Caki2 (cell line): ENCODE results near the gene NCOA1. TPM values are rescaled to one million over a fixed set of nuclear protein-coding genes. Genes with fewer than 3 reads are reported as not detected.
"Not testable (repeated sequence)": the region's sequence is repeated elsewhere in the genome, so short reads cannot be mapped to it uniquely, and the experiment has no call there.

Source experiments
- DNase-seq: peaks from one replicate; pipeline ENCODE4 v3.0.0-alpha.2; 2015; ENCODE audit warnings: low read depth
- in situ Hi-C: cut with HindIII; loops from 2 replicates; pipeline ENCODE4 v1.10.0; 2016; ENCODE audit warnings: low sequenced_read_pairs, low pct_unique_long_range_greater_than_20kb, mixed read lengths
- total RNA-seq: library from RNA; depleted of rRNA; stranded (reverse); fragments of >200 nt; shearing (Covaris generic); gene quantifications from 2 replicates; pipeline ENCODE4 v1.2.3, GENCODE V29; 2014; ENCODE audit warnings: low replicate concordance

Gene NCOA1
- total RNA-seq, 1 experiment from 2014 or later, result 3.1 TPM

DNA sequence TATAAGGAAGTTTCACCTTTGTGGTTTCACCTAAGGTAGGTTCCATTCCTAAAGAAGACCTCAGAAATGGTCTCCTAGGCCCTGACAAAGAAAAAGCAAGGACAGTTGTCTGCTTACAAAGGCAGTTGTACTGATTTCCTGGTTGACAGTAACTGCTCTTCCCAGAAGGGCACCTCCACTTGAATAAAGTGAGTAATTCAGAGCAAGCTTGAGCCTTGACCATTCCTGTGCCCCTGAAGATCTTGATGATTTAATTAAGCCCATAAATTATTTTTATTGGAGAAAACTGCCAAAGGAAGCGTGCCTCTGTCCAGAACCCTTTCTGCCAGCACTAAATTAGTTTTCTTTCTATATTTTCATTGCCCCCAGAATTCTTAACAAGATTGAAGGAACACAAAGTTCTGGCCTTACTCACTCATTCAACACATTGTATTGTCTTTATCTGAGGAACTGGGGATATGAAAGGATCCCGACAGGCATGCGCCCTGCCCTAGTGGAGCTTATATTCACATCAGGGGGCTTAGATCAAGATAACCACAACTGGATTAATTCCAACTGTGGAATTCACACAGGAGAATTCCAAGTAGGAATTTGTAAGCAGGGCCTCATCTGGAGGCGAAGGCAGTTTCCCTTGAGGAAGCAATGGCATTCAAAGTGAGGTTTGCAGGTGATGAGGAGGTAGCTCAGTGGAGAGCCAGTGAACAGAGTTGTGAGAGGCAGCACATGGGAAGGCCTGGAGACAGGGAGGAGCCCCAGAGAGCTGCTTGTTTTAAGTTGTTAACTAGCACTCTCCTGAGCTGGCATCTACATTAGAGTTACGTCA, 280.9 kb downstream of the NCOA1 start:
- DNase-seq, result no peak
- in situ Hi-C loops, result no loop called here

DNA sequence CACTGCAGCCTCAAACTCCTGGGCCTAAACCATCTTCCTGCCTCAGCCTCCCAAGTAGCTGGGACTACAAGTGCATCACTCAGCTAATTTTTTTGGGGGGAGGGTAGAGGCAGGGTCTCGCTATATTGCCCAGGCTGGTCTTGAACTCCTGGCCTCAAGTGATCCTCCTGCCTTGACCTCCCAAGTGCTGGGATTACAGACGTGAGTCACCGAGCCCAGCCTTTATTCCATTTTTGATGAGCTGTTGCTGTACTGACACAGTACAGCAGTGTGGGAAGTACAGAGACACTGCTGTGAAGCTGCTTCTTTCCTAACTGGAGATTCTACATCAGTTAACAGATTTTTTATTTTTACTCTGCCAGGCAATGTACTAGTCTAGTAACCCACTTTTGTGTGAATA, 283.3 kb downstream of the NCOA1 start:
- no peak for DNase-seq
- in situ Hi-C loops, result no loop called here

DNA sequence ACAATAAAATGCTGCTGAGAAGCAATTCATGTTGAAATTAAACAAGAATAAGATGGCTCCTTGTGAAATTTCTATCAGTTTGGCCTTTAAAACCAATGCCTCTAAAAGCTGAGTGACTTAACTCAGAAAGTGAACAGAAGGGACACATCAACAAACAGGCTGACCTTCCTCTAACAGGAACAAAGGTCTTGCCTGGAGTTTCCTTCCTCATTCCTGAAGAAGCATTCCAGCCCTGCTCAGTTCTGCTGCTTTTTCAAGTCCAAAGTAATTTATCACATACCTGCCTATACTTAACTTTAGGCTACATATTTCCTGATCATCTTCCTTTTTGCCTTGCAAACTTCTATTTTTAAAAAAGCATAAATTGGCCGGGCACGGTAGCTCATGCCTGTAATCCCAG, 288.1 kb downstream of the NCOA1 start:
- in situ Hi-C loops, result no loop called here
- DNase-seq, result no peak

DNA sequence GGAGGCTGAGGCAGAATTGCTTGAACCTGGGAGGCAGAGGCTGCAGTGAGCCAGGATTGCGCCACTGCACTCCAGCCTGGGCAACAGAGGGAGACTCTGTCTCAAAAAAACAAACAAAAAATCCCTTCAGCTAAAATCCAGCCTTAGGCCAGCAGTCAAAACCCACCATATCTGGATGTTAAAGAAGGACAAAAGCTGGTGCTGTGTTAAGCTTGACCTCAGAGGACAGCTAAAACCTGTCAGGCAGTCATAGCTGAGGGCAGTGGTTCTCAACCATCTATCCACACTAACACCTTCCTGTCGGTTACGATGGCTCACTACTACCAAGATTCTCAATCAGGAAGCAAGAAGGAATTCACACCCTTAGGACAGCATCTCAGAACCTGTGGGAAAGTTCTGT, 292.6 kb downstream of the NCOA1 start:
- in situ Hi-C loops, result no loop called here
- no peak for DNase-seq

DNA sequence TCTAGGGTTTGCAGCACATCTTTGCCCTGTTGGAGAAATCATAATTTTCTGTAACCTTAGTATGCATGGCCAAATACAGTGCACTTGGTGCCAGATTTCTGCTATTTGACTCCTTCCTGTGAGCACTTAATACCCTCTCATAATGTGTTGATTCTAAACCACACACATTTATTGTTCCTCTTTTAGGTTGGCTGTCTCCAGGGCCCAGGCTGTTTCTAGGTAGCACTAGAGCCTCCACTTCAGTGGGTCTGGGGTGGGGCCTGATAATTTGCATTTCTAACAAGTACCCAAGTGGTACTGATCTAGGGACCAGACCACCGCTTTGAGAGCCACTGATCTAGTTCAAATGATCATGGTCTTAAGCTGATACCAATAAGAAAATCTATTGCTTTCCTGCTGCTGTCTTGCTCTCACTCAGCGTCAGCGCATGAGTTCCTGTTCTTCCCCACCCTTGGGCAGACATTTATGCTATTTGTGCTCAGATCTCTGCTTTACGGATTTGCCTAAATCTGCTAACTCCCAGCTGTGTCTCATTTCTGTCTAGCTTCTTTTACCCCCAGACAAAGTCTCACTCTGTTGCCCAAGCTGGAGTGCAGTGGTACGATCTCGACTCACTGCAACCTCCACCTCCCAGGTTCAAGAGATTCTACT, 294.7 kb downstream of the NCOA1 start:
- no peak for DNase-seq
- in situ Hi-C loops, result no loop called here

DNA sequence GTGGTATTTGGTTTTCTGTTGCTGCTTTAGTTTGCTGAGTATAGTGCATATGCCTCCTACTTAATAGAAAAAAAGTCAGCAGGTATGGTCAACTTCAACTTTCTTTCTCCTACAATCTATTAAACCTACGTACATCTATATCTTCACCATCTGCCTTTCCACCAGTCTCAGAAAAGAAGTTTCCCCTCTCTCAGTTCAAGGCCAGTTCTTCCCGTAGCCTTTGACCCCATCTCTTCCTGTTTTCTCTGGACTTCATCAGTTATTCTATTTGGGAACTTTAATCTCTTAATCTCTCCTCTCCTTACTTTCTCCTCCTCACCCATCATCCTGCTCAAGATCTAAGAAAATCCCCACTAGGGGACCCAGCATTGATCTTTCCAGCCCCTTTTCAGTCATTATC, 296.5 kb downstream of the NCOA1 start:
- DNase-seq, result no peak
- in situ Hi-C loops, result no loop called here

DNA sequence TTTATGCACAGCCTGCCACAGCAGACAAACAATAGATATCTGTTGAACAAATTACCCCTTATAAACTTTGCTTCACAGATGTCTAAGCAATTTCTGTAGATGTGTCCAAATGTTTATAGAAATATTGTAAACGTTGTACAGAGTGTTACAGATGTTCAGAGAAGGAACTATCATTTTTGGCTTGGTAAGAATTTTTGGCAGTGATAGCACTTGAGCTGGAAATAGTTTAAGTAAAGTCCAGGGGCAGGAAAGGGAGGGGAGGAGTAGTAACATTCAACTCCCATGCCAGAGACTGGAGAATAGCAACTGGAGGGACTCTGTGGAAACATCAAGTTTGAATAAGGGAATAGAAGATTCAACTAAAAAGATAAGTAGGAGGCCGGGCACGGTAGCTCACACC, 297.8 kb downstream of the NCOA1 start:
- no peak for DNase-seq
- in situ Hi-C loops, result no loop called here

DNA sequence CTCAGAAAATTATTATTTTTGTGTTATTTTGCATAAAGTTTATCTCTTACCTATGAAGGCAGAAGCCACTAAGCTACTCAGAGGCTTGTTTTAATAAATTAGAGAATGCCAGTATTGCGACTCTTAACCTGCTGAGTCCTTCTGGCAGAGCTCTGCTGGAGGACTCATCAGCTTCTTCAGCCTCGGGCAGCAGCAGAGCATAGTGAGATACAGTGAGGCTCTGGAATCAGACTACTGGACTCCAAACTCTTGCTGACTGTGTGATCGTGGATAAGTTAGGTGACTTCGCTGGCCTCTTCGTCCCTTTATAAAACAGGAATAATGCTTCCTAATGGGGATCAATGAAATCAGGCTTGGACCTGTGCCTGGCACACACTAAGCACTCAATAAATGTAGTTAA, 300.4 kb downstream of the NCOA1 start:
- in situ Hi-C loops, result no loop called here
- no peak for DNase-seq

DNA sequence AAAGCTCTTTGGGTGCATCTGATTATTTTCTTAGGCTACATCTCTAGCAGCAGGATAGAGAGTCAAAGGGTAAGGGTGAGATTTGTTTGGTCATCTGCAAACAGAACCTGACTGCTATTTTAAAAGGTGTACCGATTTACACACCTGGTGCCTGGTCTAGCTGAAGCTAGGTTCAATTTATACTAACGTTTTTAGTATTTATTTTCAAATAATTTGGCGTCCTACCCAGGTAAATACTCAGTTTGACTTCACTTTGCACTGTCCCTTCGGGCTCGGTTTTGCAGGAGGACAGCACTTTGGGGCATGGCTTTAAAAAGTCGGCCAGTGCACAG, 301.5 kb downstream of the NCOA1 start:
- DNase-seq, result no peak
- in situ Hi-C loops, result no loop called here

DNA sequence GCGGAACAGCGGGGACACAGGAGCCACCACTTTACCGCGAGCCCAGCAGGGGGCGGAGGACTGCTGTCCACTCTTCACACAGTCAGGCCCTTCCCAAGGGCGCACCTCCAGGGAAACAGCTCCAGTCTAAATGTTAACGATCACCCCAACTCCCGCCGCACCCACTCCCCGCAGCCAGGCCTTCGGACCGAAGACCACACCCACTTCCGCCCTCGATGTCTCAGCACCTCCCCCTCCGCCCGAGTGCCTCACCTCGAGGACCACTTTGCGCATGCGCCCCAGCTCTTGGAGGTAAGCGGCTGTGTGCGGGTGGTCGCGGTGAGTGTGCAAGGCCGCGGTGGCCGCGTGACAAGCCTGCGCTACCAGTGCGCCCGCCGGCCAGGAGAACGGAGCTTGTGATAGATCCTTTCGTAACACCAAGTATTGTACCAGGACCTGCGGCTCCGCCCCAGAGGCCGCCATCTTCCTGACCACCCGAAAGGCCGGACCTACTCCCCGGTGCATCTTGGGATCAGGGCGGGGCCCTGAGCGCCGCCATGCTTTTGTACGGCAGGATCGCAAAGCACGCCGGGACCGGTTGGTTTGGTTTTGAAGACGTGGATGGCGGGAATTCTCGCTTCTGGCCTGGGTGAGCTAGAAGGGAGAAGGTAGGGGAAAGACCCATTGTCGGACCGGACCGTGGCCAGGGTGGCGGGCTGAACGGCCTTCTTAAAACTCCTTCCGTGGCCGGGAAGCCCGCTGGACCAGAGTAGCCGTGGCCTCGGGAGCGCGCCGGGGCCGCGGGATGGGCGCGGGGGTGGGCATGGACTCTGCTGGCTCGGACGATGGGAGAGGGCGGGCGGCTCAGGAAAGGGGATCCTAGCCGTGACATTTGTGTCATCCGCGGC, 302.1 kb downstream of the NCOA1 start, which contains the start of the genes CENPO and PTRHD1:
Gene CENPO (plus strand): TSS at position 552 of the 887 bp plus-strand sequence. CDS start 495 bp downstream, outside the sequence.
Gene PTRHD1 (minus strand): TSS at position 518 of the 887 bp plus-strand sequence. CDS start 14 bp downstream, at position 504.
- in situ Hi-C loops, result no loop called here
- DNase-seq, result peak; percentile 98

DNA sequence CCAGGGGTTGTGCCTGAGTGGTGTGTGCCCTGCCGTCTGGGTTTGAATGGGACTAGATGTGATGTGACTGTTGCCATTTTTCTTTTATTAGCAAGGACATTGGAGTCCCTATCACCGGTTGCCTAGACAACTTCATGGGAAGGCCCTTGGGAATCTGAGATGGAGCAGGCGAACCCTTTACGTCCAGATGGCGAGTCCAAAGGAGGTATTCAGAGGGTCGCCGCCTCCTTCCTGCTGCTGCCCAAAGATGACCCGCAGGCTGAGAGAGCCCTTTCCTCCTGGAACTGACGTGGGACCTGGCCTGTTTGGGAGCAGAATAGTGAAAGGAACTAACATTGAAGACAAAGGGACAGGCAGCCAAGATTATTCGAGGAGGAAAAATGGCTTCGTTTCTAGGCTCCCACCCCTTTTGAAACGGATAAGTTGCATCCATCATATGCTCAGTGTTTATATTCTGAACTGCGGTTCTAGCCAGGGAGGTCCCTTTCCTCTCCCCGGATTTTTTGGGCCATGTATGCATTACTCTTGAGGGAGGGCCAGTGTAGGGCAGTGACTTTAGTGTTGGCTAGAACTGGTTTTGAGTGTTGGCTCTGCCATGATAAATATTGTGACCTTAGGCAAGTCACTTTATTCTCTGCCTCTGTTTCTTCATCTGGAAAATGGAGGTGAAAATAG, 302.8 kb downstream of the NCOA1 start:
- DNase-seq, result no peak
- in situ Hi-C loops, result no loop called here

DNA sequence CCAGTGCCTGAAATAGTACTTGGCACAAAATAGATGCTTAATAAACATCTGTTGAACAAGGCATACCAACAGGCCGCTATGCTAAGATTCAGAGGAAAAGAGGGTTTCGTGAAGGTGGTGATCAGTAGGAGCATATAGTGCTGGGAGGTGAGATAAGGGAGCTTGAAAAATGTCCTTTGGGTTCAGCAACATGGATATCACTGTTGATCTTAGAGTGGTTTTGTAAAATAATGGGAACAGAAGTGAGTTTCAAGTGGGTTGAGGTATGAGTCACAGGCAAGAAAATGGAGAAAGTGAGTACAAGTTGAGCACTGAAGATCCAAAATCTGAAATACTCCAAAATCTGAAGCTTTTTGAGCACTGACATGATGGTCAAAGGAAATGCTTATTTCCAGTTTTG, 306.6 kb downstream of the NCOA1 start:
- no peak for DNase-seq
- in situ Hi-C loops, result no loop called here

DNA sequence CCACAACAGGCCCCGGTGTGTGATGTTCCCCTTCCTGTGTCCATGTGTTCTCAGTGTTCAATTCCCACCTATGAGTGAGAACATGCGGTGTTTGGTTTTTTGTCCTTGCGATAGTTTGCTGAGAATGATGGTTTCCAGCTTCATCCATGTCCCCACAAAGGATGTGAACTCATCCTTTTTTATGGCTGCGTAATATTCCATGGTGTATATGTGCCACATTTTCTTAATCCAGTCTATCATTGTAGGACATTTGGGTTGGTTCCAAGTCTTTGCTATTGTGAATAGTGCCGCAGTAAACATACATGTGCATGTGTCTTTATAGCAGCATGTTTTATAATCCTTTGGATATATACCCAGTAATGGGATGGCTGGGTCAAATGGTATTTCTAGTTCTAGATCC, 309.4 kb downstream of the NCOA1 start:
- in situ Hi-C loops, DNase-seq: not testable (repeated sequence)

DNA sequence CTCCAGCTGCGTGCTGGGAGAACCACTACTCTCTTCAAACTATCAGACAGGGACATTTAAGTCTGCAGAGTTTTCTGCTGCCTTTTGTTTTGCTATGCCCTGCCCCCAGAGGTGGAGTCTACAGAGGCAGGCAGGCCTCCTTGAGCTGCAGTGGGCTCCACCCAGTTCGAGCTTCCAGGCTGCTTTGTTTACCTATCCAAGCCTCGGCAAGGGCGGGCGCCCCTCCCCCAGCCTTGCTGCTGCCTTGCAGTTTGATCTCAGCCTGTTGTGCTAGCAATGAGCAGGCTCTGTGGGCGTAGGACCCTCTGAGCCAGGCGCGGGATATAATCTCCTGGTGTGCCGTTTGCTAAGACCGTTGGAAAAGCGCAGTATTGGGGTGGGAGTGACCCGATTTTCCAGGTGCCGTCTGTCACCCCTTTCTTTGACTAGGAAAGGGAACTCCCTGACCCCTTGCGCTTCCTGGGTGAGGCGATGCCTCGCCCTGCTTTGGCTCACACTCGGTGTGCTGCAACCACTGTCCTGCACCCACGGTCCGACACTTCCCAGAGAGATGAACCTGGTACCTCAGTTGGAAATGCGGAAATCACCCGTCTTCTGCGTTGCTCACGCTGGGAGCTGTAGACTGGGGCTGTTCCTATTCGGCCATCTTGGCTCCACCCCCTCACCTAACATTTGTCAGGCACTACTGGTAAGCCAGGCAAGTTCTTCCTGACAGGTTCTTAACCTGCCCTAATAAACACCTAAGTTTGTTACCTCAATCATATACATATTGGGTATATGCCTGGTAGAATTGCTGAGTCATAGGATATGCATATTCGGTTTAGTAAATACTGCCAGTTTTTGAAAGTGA, 315.0 kb downstream of the NCOA1 start:
- DNase-seq, result peak; percentile 83

DNA sequence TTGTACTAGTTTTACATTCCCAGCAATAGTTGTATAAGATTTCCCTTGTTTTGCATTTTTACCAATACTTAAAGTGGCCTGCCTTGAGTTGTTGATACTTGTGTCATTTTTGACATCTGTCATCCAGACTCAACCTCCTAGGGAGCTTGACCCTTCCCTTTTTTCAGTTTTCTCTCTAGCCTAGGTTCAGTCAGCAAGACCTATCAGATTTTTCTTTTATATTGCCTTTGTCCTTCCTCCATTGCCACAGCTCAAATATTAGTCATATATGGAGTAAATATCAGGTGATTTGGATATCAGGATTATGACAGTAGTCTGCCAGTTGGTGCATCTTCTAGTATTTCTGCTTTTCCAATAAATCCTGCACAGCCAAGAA, 315.6 kb downstream of the NCOA1 start:
- in situ Hi-C loops, result no loop called here

More for the DNA sequence above, 315.0 kb downstream of the NCOA1 start:
- in situ Hi-C loops, result not testable (repeated sequence)

DNA sequence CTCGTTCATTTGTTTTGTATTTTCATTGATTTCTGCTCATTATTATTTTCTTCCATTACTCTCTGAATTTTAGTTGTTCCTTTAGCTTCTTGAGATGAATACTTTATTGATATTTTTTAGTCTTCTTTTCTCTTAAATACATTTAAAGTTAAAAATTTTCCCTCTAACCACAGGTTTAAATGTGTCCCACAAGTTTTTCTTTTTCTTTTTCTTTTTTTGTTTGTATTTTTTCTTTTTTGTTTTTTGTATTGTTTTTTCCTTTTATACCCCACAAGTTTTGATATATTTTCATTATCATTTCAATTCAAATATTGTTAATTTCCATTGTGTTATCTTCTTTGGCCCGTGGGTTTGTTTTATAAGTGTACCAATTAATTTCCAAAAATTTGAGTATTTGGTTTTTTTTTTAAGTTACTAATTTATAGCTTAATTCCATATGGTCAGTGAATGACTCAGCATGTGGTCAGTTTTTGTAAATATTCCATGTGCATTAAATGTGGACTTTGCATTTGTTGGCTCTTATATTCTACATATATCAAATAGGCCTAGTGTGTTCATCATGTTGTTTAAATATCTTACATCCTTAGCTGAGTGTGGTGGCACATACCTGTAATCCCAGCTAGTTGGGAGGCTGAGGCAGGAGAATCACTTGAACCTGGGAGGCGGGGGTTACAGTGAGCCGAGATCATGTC, 318.4 kb downstream of the NCOA1 start:
- no peak for DNase-seq
- in situ Hi-C loops, result no loop called here

More for the DNA sequence above, 315.6 kb downstream of the NCOA1 start:
- no peak for DNase-seq

DNA sequence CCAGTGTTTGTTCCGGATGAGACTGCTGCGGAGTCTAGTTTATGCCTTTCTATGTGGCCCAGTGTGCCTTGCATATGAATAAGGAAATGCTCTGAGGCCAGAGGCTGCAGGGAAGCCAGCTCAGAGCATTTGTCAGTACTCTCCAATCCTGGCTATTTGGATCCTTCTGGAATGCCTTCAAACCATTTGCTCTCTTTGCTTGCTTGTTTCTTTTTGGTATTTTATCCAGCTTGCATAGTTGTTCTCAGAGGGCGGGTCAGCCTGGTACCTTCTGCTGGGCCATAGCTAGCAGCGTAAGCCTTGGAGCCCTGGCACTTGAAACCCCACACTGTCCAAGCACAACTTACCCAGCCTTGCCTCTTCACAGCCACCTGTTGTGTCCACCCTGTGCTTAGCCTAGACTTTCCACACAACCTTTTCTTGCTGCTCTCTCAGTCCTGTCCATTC, 322.7 kb downstream of the NCOA1 start:
- in situ Hi-C loops, result no loop called here
- no peak for DNase-seq
